H1 (cell line): Measurements from ENCODE around the gene ALPK3. TPM values are rescaled to one million over a fixed set of nuclear protein-coding genes. Genes with fewer than 3 reads are reported as not detected.

Experiments used
- CTCF ChIA-PET: fragments of 300-600 bp; sonication (Branson Sonifier 250); formaldehyde crosslinking; loops from one replicate; lab custom pipeline; 2021; ENCODE audit not compliant: partially characterized antibody; lab: Charles Lee
- POLR2A ChIA-PET: fragments of 300-600 bp; sonication (Branson Sonifier 250); formaldehyde crosslinking; loops from one replicate; lab custom pipeline; 2021; ENCODE audit warnings: inconsistent platforms; ENCODE audit not compliant: partially characterized antibody; lab: Charles Lee
- DNase-seq, 2 experiments: peaks; one replicate each; pipeline versions ENCODE4 v3.0.0 to v3.0.0-alpha.2; 2010 to 2022; ENCODE audit warnings: low spot score in 2 of 2, low read depth in 1 of 2, mixed read lengths in 1 of 2
- FAIRE-seq: peaks from 2 replicates; lab custom pipeline; 2011; peaks lifted over from hg19 to GRCh38; lab: Jason Lieb, UNC
- H2AFZ ChIP-seq: 2 replicates; pipeline ENCODE4 v1.8.1; 2012; ENCODE audit warnings: low read length, inconsistent platforms
- H2AK5ac ChIP-seq: 2 replicates; pipeline ENCODE4 v1.6.1; 2013; ENCODE audit warnings: low read depth, low read length
- H2BK120ac ChIP-seq: replicated peaks from 2 replicates; pipeline ENCODE3; 2013; ENCODE audit warnings: low read depth, low read length, inconsistent platforms
- H2BK12ac ChIP-seq: 2 replicates; pipeline ENCODE4 v1.6.1; 2013; ENCODE audit warnings: low read depth, low read length
- H2BK15ac ChIP-seq: 2 replicates; pipeline ENCODE4 v1.6.1; 2013; ENCODE audit warnings: low read length
- H2BK20ac ChIP-seq: 2 replicates; pipeline ENCODE4 v1.6.1; 2013; ENCODE audit warnings: low read length
- H2BK5ac ChIP-seq: 2 replicates; pipeline ENCODE4 v1.6.1; 2013; ENCODE audit warnings: low read depth, low read length
- H3K14ac ChIP-seq: 2 replicates; pipeline ENCODE4 v1.6.1; 2013; ENCODE audit warnings: inconsistent platforms; ENCODE audit not compliant: insufficient read length
- H3K18ac ChIP-seq: 2 replicates; pipeline ENCODE4 v1.6.1; 2013; ENCODE audit warnings: low read length; ENCODE audit errors: extremely low read depth
- H3K23ac ChIP-seq: 2 replicates; pipeline ENCODE4 v1.6.1; 2013; ENCODE audit warnings: inconsistent platforms; ENCODE audit not compliant: insufficient read length
- H3K23me2 ChIP-seq: 2 replicates; pipeline ENCODE4 v1.6.1; 2013; ENCODE audit warnings: low read depth, low read length
- H3K27ac ChIP-seq: 2 replicates; pipeline ENCODE4 v1.6.1; 2011; ENCODE audit warnings: low read depth, low read length, inconsistent platforms
- H3K27me3 ChIP-seq, 4 experiments: replicated peaks in 1 of 4; 1 replicate in 1 of 4; 2 replicates in 3 of 4; pipeline versions ENCODE4 v1.6.1 to v1.8.1; 2011 to 2013; ENCODE audit warnings: low read length in 3 of 4, mild to moderate bottlenecking in 3 of 4, inconsistent platforms in 2 of 4, mixed read lengths in 2 of 4, moderate library complexity in 1 of 4; ENCODE audit not compliant: control insufficient read depth in 3 of 4, insufficient read depth in 3 of 4; ENCODE audit errors: extremely low read depth in 1 of 4
- H3K36me3 ChIP-seq, 4 experiments: 2 replicates each; pipeline versions ENCODE4 v1.6.1 to v1.8.1; 2011 to 2013; ENCODE audit warnings: mild to moderate bottlenecking in 4 of 4, low read length in 3 of 4, moderate library complexity in 2 of 4, control low read depth in 1 of 4, inconsistent platforms in 1 of 4; ENCODE audit not compliant: insufficient read depth in 4 of 4, control insufficient read depth in 2 of 4
- H3K4ac ChIP-seq: replicated peaks from 2 replicates; pipeline ENCODE3; 2013; ENCODE audit warnings: low read length, low read depth, mixed read lengths, inconsistent platforms; ENCODE audit not compliant: insufficient read length
- H3K4me1 ChIP-seq, 4 experiments: replicated peaks in 1 of 4; 1 replicate in 1 of 4; 2 replicates in 3 of 4; pipeline versions ENCODE4 v1.6.1 to v1.8.1; 2011 to 2013; ENCODE audit warnings: low read length in 3 of 4, inconsistent platforms in 2 of 4, mixed read lengths in 1 of 4; ENCODE audit not compliant: insufficient read depth in 4 of 4, control insufficient read depth in 3 of 4
- H3K4me2 ChIP-seq, 2 experiments: 2 replicates each; pipeline versions ENCODE4 v1.6.1 to v1.8.1; 2011 to 2013; ENCODE audit warnings: low read depth in 2 of 2, low read length in 2 of 2, control low read depth in 1 of 2, inconsistent platforms in 1 of 2, mild to moderate bottlenecking in 1 of 2; ENCODE audit not compliant: insufficient read depth in 1 of 2
- H3K4me3 ChIP-seq, 4 experiments: fragments of 200-600, 300-600 bp in 1 of 4; sonication (generic), shearing (Covaris generic), sonication (Bioruptor Twin) in 1 of 4; 2 replicates each; pipeline versions ENCODE4 v1.5.1 to v1.8.1; 2011 to 2016; ENCODE audit warnings: low read length in 4 of 4, low read depth in 3 of 4, control low read depth in 2 of 4, inconsistent platforms in 2 of 4, mild to moderate bottlenecking in 2 of 4, mixed read lengths in 1 of 4, moderate library complexity in 1 of 4; ENCODE audit not compliant: insufficient read depth in 2 of 4; ENCODE audit errors: extremely low read depth in 1 of 4
- H3K56ac ChIP-seq: replicated peaks from 2 replicates; pipeline ENCODE3; 2013; ENCODE audit warnings: low read depth, mild to moderate bottlenecking, mixed read lengths, low read length, inconsistent platforms; ENCODE audit not compliant: insufficient read length
- H3K79me1 ChIP-seq: 2 replicates; pipeline ENCODE4 v1.6.1; 2013; ENCODE audit warnings: low read depth, low read length, control low read depth
- H3K79me2 ChIP-seq, 2 experiments: 2 replicates each; pipeline versions ENCODE4 v1.6.1 to v1.8.1; 2012 to 2013; ENCODE audit warnings: low read length in 2 of 2, mild to moderate bottlenecking in 2 of 2, inconsistent platforms in 1 of 2; ENCODE audit not compliant: insufficient read depth in 2 of 2, control insufficient read depth in 1 of 2
- H3K9ac ChIP-seq, 4 experiments: replicated peaks in 1 of 4; 1 replicate in 1 of 4; 2 replicates in 3 of 4; pipeline versions ENCODE4 v1.6.1 to v1.8.1; 2011 to 2013; ENCODE audit warnings: low read depth in 3 of 4, low read length in 3 of 4, control low read depth in 2 of 4, mild to moderate bottlenecking in 2 of 4, moderate library complexity in 2 of 4, inconsistent platforms in 1 of 4; ENCODE audit errors: extremely low read depth in 1 of 4
- H3K9me3 ChIP-seq, 2 experiments: 2 replicates each; pipeline versions ENCODE4 v1.6.1 to v1.8.1; 2012 to 2013; ENCODE audit warnings: mild to moderate bottlenecking in 2 of 2, moderate library complexity in 2 of 2, control low read depth in 1 of 2, inconsistent platforms in 1 of 2, low read depth in 1 of 2, low read length in 1 of 2, mixed read lengths in 1 of 2; ENCODE audit not compliant: insufficient read depth in 2 of 2
- H4K20me1 ChIP-seq, 2 experiments: replicated peaks in 1 of 2; 2 replicates each; pipeline versions ENCODE3 to v1.8.1; 2011 to 2013; ENCODE audit warnings: inconsistent platforms in 2 of 2, low read length in 2 of 2, mild to moderate bottlenecking in 1 of 2; ENCODE audit not compliant: insufficient read depth in 2 of 2, control insufficient read depth in 1 of 2
- H4K5ac ChIP-seq: 2 replicates; pipeline ENCODE4 v1.6.1; 2013; ENCODE audit warnings: low read length, low read depth, mixed read lengths, inconsistent platforms; ENCODE audit not compliant: insufficient read length
- H4K8ac ChIP-seq: 2 replicates; pipeline ENCODE4 v1.8.0; 2013; ENCODE audit warnings: mild to moderate bottlenecking, moderate library complexity, low read length, inconsistent platforms; ENCODE audit not compliant: insufficient read depth; ENCODE audit errors: extremely low read depth
- H4K91ac ChIP-seq: replicated peaks from 2 replicates; pipeline ENCODE3; 2013; ENCODE audit warnings: low read length, mixed read lengths, inconsistent platforms; ENCODE audit not compliant: insufficient read length
- ATF3 ChIP-seq: IDR thresholded peaks from 2 replicates; pipeline ENCODE4 v1.6.1; 2011; ENCODE audit warnings: low read depth, mild to moderate bottlenecking, low read length; ENCODE audit not compliant: insufficient read depth
- BRCA1 ChIP-seq: IDR thresholded peaks from 2 replicates; pipeline ENCODE4 v1.6.1; 2012; ENCODE audit warnings: low read depth, low read length, improper control_type of control experiment
- GABPA ChIP-seq: IDR thresholded peaks from 2 replicates; pipeline ENCODE4 v1.6.1; 2011; ENCODE audit warnings: mild to moderate bottlenecking, low read length, moderate library complexity, borderline replicate concordance; ENCODE audit not compliant: insufficient read depth
- JUND ChIP-seq: IDR thresholded peaks from 2 replicates; pipeline ENCODE4 v1.6.1; 2011; ENCODE audit warnings: mild to moderate bottlenecking, improper control_type of control experiment, low read length
- MAX ChIP-seq: IDR thresholded peaks from 2 replicates; pipeline ENCODE4 v1.6.1; 2012; ENCODE audit warnings: inconsistent platforms
- RNF2 ChIP-seq: fragments of 200-900, 300-1000 bp; sonication (generic); IDR thresholded peaks from 2 replicates; pipeline ENCODE4 v1.7.1; 2016; ENCODE audit warnings: borderline replicate concordance, low read depth, mild to moderate bottlenecking, antibody characterized with exemption, low read length; ENCODE audit not compliant: poor library complexity, severe bottlenecking; ENCODE audit errors: missing control alignments
- SRF ChIP-seq: IDR thresholded peaks from 2 replicates; pipeline ENCODE4 v1.6.1; 2011; ENCODE audit warnings: mild to moderate bottlenecking, low read depth, low read length, moderate library complexity
- SUZ12 ChIP-seq: fragments of 200-600 bp; sonication (generic); IDR thresholded peaks from 2 replicates; pipeline ENCODE4 v1.6.1; 2012; ENCODE audit warnings: mild to moderate bottlenecking, inconsistent platforms, low read length, moderate library complexity, mixed read lengths
- TBP ChIP-seq: IDR thresholded peaks from 2 replicates; pipeline ENCODE4 v1.6.1; 2011; ENCODE audit warnings: low read depth, low read length, improper control_type of control experiment
- TEAD4 ChIP-seq: IDR thresholded peaks from 2 replicates; pipeline ENCODE4 v1.6.1; 2012; ENCODE audit warnings: low read depth, low read length, inconsistent platforms, mixed read lengths
- WGBS, 2 experiments: shearing (Covaris generic) in 1 of 2; methylation state at CpG; one replicate each; pipeline versions ENCODE4 v1.1.6 to v1.1.7; 2013 to 2015; ENCODE audit warnings: low lambda C conversion rate in 2 of 2, mixed read lengths in 2 of 2, inconsistent platforms in 1 of 2, low coverage in 1 of 2, missing lambda C conversion rate in 1 of 2; ENCODE audit not compliant: insufficient replicate concordance in 2 of 2, insufficient coverage in 1 of 2, insufficient read length in 1 of 2; ENCODE audit errors: extremely low coverage in 1 of 2, missing lambda C conversion rate in 1 of 2; 5-methylcytosine and 5-hydroxymethylcytosine counted together
- polyA plus RNA-seq, 7 experiments: library from polyadenylated mRNA; depleted of rRNA in 3 of 7; stranded (reverse) in 5 of 7; unstranded in 2 of 7; fragments of >200 nt in 5 of 7; fragments of 200-250 nt in 2 of 7; gene quantifications; 1 replicate in 5 of 7; 2 replicates in 1 of 7; 4 replicates in 1 of 7; pipeline versions ENCODE4 v1.2.1 to v1.2.3, GENCODE V29; 2011 to 2013; ENCODE audit warnings: missing spikeins in 2 of 7, mixed read lengths in 2 of 7
- total RNA-seq: library from RNA; stranded (reverse); fragmentation: NEBNext Ultra II Directional; extraction: Animal tissue kit (Norgen Biotek cat#: 25700); gene quantifications from 2 replicates; pipeline ENCODE4 v1.2.1, GENCODE V29; 2021

The ALPK3 gene
- total and polyA plus RNA-seq, 2 of the 8 experiments (the other 6 are each of a cell fraction or from before 2014, with no cell fraction given): 4.4 to 19.2 TPM

GRCh38 chr15:84874981-84875699 is 58.0 kb downstream of the ALPK3 start:
- DNase-seq: no peak
- TF ChIP-seq SUZ12 (no peak), BRCA1 (no peak), RNF2 (no peak), ATF3 (no peak), TEAD4 (no peak), JUND (no peak), MAX (no peak), GABPA (no peak), TBP (no peak), SRF (no peak)

More at GRCh38 chr15:84874981-84875699, 58.0 kb downstream of the ALPK3 start:
- FAIRE-seq: no peak
- no peaks in the 10 kb centered on the region for H3K23me2 ChIP-seq
- no peak overlapping the region for H3K27ac ChIP-seq
- H3K56ac ChIP-seq: no peak overlapping the region
- no peak overlapping the region for H4K91ac ChIP-seq
- H2BK5ac ChIP-seq: no peak overlapping the region
- no peak overlapping the region for H2BK15ac ChIP-seq
- H2BK12ac ChIP-seq: no peak overlapping the region
- peaks cover 0 to 4% (median 0%) of the 10 kb centered on the region in 4 experiments; a peak in 1 of 7 replicates for H3K4me1 ChIP-seq
- H3K4me3 ChIP-seq: no peak overlapping the region
- 89% methylated on average over 5 of the region's 5 CpGs; no CpG with 5 or more reads in 1 of the 2 experiments for whole genome bisulfite sequencing, 2 experiments
- no peaks in the 10 kb centered on the region for H3K27me3 ChIP-seq
- no peaks in the 10 kb centered on the region for H3K36me3 ChIP-seq
- no peaks in the 10 kb centered on the region for H3K79me2 ChIP-seq
- no peak overlapping the region for H2AFZ ChIP-seq
- no peak overlapping the region for H3K9ac ChIP-seq
- H3K14ac ChIP-seq: no peak overlapping the region
- CTCF ChIA-PET: interaction anchor here (0.5 to 2.2 kb wide), 3 partner anchors 45 to 217 kb away, joined by 3 to 5 read pairs (median 5); partner anchors contain the start of gene NMB
- H3K9me3 ChIP-seq: no peaks in the 10 kb centered on the region
- no peaks in the 10 kb centered on the region for H3K79me1 ChIP-seq
- H3K23ac ChIP-seq: no peak overlapping the region
- H4K20me1 ChIP-seq: no peaks in the 10 kb centered on the region
- H2BK20ac ChIP-seq: no peak overlapping the region
- H4K8ac ChIP-seq: no peak overlapping the region
- no peak overlapping the region for H3K4ac ChIP-seq
- H3K18ac ChIP-seq: no peak overlapping the region
- H2BK120ac ChIP-seq: no peak overlapping the region
- H2AK5ac ChIP-seq: no peak overlapping the region
- POLR2A ChIA-PET: interaction anchor here (1.2 to 1.5 kb wide), 2 partner anchors 11 to 32 kb away, joined by 3 to 7 read pairs; no protein-coding TSS in a partner anchor
- H4K5ac ChIP-seq: no peak overlapping the region
- no peak overlapping the region for H3K4me2 ChIP-seq
